GM21717 (cell line): ENCODE results near the gene PEX16.

Experiments used
- ATAC-seq: cut with Tn5 transposase; IDR thresholded peaks from one replicate; pipeline ENCODE4 v1.9.1; 2021; ENCODE audit warnings: mild to moderate bottlenecking, moderate library complexity; ENCODE audit not compliant: unreplicated experiment

PEX16 gene

DNA sequence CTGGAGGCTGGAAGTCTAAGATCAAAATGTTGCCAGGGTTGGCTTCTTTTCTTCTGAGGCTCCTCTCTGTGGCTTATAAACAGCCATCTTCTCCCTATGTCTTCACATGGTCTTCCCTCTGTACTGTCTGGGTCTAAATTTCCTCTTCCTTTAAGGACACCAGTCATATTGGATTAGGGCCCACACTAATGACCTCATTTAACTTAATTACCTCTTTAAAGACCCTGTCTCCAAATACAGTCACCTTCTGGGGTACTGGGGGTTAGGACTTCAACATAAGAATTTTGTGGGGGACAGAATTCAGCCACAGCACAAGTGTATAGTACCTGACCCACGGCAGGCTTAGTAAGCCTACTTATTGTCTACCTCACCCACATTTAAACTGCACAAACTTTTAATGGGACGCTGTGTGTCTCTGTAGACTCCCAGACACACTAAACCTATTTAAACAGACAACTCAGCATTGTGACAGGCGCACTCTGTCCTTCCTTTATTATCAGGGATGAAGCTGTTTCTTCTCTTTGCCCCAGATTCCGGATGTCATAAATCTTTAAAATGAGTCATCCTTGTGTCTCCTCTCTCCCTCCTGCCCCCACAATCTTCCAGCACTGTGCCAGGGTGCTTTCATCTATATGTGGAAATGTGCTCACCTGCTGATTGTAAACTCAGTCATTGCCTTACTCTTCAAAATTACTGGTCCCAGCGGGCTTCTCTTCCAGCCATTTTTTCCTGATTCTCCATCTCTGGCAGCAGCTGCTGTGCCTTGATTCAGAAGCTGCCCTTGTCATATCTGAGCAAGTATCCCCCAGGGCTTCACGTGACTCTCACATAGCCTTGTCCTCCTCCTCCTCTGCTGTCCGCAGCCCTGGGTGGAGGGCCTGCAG lies 37.6 kb downstream of the PEX16 start:
- no peak for ATAC-seq

DNA sequence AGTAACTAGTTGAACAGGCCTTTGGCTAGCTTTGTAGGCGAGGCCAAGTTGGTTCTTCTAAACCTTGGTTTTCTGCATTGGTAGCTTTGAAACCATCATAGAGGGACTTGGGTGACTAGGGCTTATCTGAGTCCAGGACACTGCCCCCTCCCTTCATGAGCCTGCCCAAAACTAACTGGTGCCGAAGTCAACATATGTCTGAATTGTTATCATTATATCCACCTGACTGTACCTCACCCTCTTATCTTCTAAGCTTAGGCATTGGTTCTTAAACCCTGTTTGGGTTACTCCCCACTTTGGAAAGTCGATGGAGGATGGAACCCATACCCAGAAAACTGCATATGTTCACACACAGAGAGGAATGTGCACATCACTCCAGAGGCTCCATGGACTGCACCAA lies 39.8 kb downstream of the PEX16 start:
- ATAC-seq, result no peak

DNA sequence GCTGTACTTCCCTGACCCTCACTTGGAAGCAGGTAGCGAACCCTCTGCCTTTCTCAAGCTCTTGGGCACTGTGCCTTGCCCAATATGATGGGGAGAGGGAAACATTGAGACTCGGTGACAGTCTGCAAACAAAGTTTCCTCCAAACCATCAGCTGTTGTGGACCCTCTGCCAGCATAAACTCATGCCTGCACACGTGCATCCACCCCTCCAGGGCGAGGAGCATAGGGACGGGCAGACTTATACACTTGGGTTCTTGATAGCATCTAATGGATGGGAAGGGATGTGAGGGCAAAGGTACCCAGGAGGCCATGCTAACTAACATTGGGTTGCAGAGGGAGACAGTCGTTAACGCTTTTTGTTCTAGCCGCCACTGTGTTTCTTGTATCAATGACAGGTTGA lies 40.5 kb downstream of the PEX16 start:
- ATAC-seq, result no peak

DNA sequence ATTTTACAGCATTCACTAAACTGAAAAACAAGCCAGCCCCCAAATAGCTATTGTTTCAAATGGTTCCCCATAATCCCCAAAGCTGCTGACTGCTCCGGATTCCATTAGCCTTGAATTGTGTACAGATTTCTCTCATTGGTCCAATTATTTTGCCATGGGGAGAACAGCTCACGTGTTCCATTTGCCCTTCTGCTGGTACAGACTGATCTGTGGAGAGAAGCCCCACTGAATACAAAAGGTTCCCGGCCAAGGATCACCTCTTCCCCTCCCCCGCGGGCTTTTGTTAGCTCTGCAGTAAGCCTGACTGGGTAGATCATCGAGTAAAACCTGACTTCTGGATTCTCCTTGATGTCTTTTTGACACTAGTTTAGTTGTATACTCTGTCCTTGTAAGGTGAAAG lies 41.3 kb downstream of the PEX16 start:
- ATAC-seq, result no peak

DNA sequence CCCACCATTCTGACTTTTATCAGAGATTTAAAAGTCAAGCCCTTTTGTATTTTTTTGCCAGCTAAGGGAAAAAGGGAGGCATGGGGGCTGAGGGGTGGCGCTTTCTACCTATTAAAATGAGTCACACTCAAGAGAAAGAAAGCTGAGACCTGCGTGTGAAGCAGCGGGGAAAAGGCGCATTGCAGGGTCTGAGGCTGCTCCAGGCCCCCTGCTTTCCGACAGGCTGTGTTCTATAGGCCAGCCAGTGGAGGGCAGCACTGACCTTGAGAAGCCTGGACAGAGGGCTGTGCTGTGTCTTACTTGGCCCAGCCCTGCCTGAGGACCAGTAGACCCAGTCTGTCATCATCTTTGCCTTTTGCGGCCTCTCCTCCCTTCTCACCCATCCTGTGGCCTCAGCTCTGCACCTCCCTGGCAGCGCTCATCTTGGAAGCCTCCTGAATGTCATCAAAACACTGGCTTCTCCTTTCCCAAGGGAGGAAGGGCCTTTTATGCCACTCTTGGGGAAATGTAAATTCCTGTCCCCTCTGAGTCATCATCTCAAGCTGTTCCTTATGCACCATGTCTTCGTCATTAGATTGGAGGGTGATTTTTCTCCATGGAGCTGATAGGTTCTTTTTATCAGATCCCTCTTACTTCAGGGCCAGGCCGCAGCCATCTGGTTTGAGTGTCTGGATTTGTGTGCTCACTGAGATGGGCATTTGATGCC lies 44.9 kb downstream of the PEX16 start:
- ATAC-seq, result no peak

DNA sequence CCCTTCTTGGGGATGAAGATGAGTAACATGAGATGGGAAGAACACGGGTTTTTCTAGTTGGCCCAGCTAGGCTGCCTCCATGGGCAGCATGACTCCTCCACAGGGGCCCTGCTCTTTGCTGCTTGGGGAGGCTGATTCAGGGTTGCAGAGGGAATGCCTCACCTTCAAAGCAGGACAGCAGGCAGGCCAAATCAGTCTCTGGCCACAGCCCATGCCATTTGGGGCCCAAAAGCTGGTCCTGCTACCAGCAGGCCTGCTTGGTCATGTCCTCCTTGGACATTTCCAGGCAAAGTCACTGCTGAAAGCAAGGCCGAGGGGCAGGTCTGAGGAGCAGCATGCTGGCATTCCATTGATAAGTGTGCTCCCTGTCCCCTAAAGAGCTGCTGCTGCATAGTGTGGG lies 46.0 kb downstream of the PEX16 start:
- no peak for ATAC-seq

DNA sequence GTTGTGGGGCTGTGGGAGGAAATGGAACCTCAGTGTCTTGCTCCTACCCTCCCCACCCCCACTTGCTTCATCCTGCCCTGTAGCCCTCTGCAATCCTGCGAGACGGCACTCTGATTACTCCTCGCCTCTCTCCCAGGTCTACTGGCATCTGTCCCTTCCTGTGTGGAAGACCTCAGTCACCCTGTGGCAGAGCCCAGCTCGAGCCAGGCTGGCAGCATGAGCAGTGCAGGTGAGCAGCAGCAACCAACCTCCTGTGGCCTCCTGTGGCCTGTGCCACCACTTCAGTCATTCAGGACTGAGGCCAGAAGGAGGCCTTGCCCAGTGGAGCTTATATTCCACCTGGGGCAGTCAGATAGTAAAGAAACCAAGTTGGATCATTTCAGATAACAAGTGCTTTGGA lies 47.0 kb downstream of the PEX16 start:
- ATAC-seq, result no peak

DNA sequence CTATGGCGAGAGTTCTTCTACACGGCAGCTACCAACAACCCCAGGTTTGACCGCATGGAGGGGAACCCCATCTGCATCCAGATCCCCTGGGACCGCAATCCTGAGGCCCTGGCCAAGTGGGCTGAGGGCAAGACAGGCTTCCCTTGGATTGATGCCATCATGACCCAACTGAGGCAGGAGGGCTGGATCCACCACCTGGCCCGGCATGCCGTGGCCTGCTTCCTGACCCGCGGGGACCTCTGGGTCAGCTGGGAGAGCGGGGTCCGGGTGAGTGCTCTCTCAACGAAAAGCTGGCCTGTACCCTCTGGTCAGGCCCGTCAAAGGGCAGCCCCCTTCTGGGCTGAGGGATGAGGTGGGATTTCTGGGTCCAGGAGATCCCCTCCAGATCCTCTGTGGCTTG lies 48.1 kb downstream of the PEX16 start:
- ATAC-seq, result no peak

DNA sequence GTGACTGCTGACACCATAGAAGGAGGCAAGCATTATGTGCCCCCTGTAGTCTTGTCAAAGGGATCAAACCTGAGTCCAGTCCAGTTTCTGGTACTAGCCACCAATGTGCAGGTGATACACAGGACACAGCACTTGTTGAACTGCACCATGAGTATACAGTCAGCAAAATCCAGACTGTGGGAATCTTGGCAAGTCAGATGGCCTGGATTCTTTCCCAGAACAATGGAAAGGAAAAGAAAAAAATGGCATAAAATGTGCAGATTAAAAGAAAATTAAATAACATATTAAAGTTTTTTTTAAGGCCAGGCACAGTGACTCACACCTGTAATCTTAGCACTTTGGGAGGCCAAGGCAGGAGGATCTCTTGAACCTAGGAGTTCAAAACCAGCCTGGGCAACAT lies 53.6 kb downstream of the PEX16 start:
- ATAC-seq, result no peak

DNA sequence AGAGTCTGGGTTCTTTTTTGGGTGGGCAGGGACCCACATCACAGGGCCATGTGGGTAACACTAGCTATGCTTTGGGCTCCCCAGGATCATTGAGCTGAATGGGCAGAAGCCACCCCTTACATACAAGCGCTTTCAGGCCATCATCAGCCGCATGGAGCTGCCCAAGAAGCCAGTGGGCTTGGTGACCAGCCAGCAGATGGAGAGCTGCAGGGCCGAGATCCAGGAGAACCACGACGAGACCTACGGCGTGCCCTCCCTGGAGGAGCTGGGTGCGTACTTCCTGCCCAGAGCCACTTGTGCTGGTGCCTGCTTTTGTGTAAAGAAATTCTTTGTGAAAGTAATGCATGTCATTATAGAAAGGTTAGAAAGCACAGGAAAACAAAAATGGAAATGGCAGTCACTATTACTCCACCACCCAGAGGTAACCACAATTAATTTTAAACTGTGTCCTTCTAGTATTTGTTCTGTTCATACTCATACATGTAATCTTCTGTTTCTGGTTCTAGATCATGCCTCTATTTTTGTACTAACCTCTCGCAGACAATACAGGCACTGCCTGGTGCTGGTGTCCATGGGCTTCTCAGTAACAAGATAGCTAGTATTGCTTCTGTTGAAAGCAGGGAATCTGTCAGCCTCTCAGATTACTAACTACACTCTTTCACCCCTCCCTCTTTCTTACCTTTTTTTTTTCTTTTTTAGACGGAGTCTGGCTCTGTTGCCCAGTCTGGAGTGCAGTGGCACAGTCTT lies 56.7 kb downstream of the PEX16 start:
- ATAC-seq, result no peak

DNA sequence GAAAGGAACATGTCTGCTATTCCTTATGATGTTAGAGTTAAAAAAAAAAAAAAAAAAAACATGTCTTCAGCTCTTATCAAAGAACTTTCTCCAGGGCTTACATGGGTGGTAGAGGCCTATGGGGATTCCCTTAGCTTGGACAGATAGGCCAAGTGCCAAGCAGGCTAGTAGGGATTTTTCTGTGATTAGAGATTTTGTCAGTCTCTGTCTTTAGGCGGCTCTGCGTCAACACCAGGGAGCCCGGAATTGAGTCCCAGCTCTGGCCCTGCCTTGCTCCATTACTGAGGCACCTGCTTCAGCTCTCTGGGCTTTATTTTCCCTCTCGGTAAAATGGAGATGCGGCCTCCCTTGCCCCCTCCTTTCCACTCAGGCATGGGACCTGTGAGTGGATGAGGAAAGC lies 57.3 kb downstream of the PEX16 start:
- ATAC-seq, result no peak
